ENCODE data around the gene INO80C.
"Not testable (repeated sequence)": the region's sequence is repeated elsewhere in the genome, so short reads cannot be mapped to it uniquely, and the experiment has no call there.

The INO80C gene

DNA sequence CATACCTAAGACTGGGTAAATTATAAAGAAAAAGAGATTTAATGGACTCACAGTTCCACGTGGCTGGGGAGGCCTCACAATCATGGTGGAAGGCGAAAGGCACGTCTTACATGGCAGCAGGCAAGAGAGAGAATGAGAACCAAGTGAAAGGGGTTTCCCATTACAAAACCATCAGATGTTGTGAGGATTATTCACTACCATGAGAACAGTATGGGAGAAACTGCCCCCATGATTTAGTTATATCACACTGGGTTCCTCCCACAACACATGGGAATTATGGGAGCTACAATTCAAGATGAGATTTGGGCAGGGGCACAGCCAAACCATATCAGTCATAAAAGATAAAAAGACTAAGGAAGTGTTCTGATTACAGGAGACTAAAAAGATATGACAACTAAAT, 8.5 kb downstream of the INO80C start:
- not testable (repeated sequence) for DNase-seq (ENCODE audit: low read depth in 2 of 2)

DNA sequence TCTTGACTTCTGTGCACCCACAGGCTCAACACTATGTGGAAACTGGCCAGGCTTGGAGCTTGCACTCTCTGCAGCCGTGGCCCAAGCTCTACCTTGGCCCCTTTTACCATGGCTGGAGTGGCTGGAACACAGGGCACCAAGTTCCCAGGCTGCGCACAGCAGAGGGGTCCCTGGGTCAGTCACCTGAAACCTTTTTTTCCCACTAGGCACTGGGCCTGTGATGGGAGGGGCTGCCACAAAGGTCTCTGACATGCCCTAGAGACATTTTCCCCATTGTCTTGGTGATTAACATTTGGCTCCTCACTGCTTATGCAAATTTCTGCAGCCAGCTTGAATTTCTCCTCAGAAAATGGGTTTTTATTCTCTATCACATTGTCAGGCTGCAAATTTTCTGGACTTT, 9.4 kb downstream of the INO80C start:
- not testable (repeated sequence) for DNase-seq (ENCODE audit: low read depth in 2 of 2)

DNA sequence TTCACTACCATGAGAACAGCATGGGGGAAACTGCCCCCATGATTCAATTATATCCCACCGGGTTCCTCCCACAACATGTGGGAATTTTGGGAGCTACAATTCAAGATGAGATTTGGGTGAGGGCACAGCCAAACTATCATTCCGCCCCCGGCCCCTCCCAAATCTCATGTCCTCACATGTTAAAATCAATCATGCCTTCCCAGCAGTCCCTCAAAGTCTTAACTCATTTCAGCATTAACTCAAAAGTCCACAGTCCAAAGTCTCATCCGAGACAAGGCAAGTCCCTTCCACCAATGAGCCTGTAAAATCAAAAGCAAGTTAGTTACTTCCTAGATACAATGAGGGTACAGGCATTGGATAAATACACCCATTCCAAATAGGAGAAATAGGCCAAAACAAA, 10.2 kb downstream of the INO80C start:
- DNase-seq (ENCODE audit: low read depth in 2 of 2) = not testable (repeated sequence)

DNA sequence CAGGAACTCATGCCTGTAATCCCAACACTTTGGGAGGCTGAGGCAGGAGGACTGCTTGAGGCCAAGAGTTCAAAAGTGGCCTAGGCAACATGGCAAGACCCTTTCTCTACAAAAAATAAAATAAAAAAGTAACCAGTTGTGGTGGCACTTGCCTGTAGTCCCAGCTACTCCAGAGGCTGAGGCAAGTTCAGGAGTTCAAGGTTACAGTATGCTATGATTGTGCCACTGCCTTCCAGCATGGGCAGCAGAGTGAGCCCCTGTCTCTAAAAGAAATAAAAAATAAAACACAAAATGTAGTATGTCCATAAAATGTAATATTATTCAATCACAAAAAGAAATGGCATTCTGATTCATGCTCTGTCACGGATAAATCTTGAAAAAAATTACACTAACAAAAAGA, 11.9 kb downstream of the INO80C start:
- no peak for DNase-seq (ENCODE audit: low read depth in 2 of 2)

DNA sequence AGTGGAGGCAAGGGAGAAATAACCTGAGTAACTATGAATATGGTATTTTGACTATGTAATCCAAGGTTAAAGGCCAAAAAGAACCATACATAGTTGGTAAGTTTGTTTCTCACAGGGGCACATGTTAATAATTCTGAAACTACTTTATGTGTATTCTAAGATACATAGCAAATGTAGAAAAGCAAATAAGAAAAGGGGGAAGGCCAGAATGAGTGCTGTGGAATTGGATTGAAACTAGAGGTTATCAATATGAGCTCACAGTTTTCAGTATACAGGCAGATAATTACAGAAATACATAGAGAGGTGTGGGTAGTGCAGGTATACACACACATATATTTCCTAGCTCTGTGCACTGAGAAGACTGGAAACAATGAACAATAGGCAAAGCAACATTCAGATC, 13.7 kb downstream of the INO80C start:
- no peak for DNase-seq (ENCODE audit: low read depth in 2 of 2)

DNA sequence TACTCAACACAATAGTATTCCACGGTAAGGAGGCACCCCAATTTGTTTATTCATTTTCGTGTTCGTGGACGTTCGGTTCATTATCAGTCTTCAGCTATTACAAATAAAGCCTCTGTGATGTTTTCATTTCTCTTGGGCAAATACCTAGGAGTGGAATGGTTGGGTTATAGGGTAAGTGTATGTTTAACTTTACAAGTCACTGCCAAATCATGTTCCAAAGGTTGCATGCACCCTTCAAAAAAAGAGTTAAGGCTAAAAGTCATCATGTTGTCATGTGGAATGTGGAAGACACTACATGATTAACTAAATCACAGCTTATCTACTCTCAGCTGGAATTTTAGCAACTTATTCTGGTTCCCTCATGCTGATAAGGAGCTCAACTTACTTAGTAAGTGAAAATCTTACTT, 15.8 kb downstream of the INO80C start:
- DNase-seq (ENCODE audit: low read depth in 2 of 2) = no peak

DNA sequence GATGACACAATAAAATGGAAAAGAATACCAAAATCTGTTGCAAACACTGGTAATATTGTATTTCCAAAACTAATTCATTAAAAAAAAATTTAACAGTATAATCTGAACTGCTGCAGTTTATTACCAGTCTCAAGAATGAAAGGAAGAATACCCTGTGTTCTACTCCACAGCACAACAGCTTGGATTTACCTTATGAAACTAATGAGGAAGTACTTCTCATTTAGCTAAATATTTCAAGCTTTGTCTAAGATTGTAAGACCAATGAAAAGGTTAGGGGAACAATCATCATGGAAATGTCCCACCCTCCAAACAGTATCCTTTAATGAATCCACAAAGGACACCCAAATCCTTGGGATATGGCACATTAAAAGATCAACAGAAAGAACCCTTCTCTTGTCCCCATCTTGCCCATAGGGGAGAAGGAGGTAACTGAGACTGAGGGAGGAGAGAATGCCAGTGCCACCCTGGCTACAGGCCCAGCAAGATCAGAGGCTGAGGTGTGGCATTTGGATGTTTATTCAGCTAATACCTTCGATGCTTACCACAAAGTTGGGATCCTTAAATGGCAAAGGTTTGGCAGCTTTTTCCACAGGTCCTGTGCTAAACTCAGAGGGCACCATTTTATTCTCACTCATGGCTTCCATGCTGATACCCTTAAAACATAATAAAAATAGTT, 17.7 kb downstream of the INO80C start:
- no peak for DNase-seq (ENCODE audit: low read depth in 2 of 2)

DNA sequence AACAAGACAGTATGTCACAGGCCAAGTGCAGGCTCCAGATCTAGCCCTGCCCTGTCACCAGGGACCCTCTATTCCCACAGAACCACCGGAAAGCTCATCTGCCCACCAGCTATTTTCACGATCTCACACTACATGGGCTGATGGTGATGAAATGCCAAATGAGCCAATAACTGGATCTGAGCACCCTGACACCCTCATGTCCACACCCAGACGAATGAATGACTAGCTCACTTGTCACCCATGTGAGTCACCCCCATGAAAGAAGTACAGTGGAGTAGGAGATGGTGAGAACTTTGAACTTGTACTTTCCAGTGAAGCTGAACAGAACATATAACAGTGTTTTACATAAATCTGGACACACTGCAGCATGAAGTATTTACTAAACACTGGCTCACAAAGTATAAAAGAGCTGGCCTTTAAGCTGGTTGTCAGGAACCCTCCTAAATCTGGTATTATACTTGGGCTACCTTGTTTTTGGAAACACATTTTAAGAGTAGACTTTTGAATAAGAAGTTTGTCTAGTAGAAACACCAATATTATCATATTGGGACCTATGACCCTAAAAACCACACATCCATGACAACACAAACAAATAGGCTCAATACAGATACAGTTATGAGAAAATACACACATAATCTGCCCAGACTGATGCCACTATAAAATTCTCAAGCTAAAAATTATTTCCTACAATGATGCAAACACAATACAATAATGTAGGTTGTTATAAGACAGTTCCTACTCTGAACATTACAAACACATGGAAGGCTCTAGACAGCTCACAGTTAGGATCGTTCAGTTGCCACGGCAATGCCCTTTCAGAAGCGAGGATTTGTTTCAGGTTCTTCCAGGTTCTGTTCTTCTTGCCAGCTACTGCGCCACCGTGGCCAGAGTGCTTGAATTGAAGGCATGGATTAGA, 19.0 kb downstream of the INO80C start:
- DNase-seq (ENCODE audit: low read depth in 2 of 2) = peak; percentile 15 to 33

DNA sequence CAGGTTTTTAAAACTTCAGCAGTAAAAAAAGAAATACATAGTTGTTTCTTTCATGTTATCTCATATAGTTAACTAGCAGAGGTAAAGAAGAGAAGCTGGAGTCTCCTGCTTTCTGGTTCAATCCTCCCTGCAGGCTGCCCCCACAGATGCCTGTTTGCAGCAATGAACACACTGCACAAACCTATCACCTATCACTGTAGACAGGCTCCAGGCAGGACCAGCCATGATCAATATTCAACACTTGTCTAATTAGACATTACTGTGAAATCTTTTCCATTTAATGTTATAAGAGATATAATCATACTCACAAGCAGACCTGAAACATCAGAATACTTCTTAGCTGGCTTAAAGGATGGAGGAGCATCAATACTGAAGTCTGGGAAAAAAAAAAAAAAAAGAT, 19.8 kb downstream of the INO80C start:
- DNase-seq (ENCODE audit: low read depth in 2 of 2) = no peak

DNA sequence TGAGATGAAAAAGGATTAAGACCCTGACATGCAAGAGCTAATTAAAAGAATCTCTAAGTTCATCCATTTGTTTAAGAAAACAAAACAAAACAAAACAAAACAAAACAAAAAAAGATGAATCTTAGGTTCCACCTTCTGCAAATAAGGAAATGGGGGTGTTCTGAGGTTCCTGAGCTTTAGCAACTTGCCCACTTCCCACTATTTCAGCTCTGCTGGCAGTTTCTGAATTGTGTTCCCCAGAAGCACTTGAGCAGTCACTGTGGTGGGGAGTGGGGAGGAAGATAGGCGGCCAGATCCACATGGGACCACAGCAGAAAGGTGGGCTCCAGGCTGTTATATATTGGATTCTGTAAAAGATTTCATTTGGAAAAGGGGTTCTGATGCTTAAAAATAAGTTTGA, 20.3 kb downstream of the INO80C start:
- no peak for DNase-seq (ENCODE audit: low read depth in 2 of 2)

DNA sequence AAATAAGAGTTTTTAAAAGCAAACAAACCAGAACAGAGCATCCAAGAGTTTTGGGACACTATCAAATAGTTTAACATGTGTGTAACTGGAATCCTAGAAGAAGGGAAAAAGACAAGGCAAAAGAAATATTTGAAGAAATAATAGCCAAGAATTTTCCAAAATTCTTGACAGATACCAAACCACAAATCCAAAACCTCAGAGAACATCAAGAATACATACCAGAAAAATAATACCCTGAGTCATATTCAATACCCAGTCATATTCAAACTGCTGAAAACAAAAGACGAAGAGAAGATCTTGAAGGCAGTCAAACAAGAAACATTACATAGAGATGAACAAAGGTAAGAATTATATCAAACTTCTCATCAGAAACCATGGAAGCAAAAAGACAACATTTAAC, 22.9 kb downstream of the INO80C start:
- no peak for DNase-seq (ENCODE audit: low read depth in 2 of 2)

DNA sequence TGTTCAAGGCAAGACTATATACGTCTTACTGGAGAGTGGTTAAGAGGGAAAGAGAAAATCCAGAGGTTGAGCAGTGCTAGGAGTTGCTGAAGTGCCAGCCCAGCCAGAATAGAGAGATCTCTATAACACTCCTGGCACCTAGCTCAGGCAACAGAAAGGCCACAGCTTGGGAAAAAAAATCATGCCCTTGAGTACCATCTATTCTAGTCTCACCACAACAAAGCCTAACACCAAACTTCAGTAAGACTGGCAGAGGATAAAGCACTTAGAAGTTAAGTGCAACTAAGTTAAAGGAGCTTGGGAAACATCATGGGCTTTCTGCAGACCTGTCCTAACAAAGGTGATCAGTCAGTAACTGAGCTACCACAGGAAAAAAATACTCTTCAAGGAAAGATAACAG, 24.2 kb downstream of the INO80C start:
- no peak for DNase-seq (ENCODE audit: low read depth in 2 of 2)

DNA sequence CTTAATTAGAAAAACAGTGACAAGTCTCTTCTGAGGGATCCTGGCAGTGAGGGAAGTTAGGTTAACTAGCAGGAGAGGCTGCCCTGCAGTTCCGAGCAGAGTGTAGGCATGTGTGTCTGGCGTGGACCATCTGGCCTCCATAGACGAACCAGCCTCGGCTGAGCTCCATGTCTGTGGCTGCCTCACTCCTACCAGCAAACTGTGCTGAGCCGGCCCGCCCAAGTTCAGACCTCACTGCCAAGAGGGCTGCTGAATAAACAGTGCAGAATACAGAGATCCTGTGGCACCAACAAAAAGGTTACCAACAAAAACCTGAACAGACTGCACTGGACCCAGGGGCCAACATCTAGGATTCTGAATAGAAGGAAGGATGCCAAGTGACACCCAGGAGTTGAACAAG, 27.3 kb downstream of the INO80C start:
- DNase-seq (ENCODE audit: low read depth in 2 of 2) = no peak

DNA sequence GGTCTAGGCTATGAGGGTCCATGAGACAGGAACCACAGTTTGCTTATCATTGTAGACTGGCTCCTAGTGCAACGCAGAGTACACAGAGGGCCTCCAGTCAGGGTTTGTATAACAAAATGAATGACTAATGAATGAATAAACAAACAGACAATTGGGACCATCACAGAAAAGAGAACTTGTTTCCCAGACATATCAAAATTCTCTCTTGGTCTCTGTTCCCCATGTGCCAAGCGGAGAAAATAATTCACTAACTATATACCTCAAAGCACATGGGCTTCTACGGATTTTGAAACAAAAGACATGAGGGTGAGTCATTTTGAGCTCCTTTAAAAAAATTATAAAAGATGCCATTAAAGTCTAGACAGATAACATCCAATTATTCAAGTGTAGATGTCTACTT, 28.0 kb downstream of the INO80C start:
- DNase-seq (ENCODE audit: low read depth in 2 of 2) = no peak

DNA sequence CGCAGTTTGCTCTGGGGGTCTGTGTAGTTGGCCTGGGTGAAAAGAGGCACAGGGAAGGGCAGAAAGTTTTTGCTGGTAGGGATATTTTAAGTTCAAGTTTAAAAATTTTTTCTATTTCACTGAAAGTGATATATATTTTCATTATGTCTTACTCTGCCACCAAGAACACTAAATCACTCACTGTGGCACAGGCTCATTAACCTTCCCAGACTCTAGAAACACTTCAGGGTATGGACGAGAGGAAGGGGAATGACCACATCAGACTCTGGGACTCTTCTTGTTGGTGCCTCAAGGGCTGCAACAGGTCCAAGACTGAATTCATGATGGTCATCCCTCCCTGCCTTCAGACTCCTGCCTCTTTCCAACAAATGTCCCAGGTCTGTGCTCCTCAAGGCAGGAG, 29.0 kb downstream of the INO80C start:
- DNase-seq (ENCODE audit: low read depth in 2 of 2) = no peak

DNA sequence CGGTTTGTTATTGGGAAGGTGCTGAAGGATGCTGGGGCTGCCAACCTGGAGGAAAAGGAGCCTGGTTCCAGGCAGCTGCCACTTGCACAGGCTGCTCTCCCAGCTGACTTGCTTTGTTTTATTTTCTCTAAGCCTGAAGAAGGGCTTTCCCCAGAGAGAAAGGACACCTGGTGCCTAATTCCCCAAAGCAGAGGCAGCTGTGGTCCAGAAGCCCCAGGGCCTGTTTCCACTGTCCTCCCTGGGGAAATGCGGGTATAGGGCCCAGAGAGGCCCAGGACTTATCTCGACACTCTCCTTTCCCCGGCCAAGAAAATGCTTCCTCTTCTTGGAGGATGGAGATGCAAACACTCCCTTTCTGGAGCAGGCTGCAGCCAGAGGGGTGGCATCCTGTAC, 30.1 kb downstream of the INO80C start:
- DNase-seq (ENCODE audit: low read depth in 2 of 2) = no peak

DNA sequence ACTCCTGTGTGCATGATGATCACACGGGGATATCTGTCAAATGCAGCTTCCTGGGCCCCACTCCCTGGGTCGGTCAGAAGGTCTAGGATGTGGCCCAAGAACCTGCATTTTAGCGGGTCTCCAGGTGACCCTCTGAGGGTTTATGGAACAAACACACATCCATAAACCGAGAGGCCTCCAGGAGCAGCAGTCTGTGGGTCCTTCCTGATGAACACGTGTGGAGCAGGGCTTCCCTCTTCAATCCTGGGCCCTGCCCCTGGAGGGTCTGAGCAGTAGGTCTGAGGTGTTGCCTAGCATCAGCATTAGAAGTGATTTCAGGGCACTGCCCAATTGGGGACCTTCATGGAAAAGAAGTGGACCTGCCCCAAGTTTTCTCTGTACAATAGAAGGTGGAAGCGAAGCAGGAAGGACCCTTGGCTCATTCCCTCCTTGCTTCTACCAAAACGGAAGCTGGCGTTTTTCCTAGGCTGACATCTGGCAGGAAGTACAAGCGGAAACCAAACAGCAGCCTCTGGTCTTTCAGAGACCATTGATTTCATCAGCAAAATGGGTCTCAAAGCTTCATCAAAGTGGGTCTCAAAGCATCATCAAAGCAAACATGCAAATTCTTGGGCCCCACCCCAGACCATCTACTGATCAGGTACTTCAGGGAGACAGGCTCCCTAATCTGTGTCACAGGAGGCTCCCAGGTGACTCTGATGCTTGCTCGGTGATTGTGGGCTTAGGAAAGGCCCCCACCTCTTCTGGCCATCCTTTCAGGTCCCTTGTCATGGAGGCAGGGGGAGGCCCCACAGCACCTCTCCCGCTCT, 30.7 kb downstream of the INO80C start:
- no peak for DNase-seq (ENCODE audit: low read depth in 2 of 2)

DNA sequence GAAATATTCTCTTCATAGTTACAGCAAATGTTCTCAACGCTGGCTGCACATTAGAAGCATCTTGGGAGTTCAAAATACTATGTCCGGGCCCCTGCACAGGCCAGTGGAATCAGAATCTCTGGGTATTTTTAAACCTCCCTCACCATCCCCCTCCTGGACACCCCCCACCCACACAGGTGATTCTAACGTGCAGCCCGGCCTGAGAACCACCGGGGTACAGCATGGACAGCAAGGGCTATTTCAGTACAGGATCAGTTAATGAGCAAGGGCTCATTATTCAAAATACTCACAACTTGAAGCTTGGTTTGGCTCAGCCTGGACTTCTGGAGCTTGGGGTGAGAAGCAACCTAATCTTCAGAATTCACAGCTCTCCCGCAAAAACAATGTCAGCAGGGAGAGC, 31.4 kb downstream of the INO80C start:
- DNase-seq (ENCODE audit: low read depth in 2 of 2) = no peak

DNA sequence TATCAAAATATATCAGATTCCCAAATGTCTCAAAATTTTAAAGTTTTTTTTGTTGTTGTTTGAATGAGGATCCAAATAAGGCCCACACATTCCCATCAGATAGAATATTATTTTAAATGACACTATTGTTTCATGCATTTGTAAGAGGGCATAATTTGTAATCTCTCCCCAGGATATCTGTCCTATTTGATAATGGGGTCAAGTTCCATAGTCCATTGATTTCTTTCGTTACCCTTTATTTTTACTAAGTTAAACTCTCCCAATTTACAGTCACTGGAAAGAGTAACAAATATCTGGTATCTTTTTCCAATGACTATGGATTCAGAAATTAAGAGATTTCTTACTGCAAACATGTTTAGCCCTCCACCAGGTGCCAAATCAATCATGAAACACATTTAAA, 32.4 kb downstream of the INO80C start:
- DNase-seq (ENCODE audit: low read depth in 2 of 2) = no peak

DNA sequence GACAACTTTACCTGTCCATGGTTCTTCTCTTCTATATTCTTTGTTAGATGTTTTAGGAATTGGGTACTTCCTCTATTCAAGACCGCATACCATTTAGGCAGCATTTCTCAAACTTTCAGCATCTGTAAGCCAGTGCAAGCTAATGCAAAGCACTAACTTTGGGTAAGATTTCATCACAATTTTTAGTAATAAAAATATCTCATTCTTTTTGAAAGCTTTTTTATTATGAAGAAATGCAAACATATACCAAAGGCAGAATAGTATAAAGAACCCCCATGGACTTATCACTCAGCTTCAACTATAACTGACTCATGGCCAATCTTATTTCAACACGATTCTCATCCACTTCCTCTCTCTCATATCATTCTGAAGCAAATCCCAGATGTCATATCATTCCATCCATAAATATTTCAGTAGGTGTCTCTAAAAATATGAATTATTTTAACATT, 32.9 kb downstream of the INO80C start:
- no peak for DNase-seq (ENCODE audit: low read depth in 2 of 2)

DNA sequence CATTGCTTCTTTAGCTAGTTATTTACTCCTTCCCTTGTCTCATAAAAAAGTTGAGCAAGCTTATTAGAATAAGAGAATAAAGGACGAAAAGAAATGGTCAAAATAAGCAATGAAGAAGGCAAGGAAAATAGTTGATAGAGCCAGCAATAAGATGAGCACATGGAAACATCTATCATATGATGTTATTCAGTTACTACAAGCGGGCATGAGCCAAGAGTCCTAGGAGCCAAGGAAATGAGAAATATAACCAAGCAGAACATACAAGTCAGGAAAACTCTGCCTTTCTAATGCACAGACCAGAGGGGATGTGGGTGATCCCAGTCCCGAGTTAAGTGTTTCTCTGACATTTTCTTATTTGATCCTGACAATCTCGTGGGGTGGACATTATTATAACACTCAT, 33.9 kb downstream of the INO80C start:
- no peak for DNase-seq (ENCODE audit: low read depth in 2 of 2)

DNA sequence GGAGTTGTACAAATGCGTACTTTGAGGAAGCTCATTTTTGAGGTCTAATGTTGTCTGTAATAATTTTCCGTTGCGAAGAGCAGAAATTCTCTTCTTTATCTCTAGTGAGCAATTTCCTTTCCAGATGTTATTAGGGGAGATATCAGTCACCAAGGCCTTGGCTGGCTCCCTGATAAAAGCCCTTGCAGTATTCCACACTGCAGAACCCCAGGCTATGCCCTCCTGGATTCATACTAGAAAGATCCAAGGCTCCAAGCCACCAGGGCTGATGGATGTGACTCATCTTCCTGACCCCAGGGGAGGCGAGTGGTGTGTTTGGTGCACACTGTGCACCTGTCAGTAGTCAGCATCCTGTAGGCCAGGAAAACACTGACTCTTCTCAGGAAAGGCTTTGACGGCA, 34.7 kb downstream of the INO80C start:
- DNase-seq (ENCODE audit: low read depth in 2 of 2) = no peak
